8988T (cell line): ENCODE results near the gene GP9.

Experiments
- DNase-seq: peaks from one replicate; pipeline ENCODE4 v3.0.0; 2011

The GP9 gene

DNA sequence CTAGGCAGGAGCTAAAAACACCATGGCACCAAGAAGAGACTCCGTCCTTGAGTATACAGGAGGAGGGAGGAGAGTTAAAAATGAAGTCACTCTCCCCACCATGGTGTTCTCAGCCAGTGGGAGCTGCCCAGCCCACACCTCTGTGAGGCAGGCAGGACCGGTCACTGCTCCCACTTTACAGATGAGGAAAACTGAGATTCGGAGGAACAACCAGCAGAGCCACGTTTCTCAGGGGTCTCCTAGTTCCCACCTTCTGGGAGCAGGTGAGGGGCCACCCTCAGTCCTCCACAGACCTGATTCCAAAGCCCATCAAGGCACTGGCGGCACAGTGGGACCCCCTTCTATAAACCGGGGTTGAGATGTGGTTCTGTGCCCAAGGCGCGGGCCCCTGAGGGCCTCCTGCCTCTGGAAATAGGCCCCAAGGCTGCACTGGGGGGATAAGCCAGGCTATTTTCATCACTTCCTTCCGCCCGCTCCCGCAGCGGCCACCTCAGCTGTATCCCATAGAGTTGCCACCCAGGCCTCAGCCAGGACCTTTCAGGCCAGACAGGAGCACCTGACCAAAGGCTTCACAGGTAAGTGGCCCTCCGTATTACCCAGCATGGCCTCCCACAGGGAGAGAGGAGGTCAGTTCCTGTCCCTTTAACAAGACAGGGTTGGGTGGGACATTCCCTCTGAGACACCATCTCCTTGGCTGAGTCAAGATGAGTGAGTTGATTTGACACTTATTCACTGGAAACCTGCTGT, at the start of gene GP9:
GP9 (plus strand) TSS at position 504 of the 747 bp plus-strand sequence. CDS start 961 bp downstream, outside the sequence.
- no peak for DNase-seq

DNA sequence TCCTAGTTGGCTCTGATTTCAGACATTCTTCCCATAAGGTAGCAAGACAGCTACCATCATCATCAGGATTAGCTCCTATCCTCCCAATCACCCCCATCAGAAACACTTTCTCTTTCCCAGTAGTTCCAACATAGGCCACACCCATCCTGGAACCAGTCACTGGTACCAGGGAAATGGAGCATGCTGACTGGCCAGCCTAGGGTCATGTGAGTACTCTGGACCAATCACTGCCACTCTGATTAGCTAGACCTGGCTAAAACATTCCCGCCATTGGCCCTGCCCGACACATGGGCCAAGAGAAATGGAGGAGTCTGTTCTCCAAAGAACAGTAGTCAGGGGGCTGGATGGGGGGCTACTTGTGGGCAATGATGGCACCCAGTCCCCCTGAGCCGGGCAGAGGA, 47.1 kb upstream of the GP9 start:
- no peak for DNase-seq

DNA sequence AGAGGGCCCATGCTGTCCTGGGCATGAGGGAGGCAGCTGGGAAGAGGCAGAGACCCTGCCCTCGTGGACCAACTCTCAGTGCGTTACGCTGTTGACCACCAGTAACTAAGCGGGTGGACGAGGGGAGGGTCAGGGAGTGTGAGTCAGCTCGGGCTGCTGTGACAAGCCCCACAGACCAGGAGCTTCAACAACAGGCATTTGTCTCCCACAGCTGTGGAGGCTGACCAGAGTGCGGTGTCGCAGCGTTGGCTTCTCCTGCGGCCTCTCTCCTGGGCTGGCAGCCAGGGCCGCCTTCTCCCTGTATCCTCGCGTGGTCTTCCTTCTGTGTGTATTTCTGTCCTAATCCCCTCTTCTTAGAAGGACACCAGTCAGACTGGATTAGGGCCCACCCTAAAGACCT, 46.4 kb upstream of the GP9 start:
- DNase-seq, result no peak

DNA sequence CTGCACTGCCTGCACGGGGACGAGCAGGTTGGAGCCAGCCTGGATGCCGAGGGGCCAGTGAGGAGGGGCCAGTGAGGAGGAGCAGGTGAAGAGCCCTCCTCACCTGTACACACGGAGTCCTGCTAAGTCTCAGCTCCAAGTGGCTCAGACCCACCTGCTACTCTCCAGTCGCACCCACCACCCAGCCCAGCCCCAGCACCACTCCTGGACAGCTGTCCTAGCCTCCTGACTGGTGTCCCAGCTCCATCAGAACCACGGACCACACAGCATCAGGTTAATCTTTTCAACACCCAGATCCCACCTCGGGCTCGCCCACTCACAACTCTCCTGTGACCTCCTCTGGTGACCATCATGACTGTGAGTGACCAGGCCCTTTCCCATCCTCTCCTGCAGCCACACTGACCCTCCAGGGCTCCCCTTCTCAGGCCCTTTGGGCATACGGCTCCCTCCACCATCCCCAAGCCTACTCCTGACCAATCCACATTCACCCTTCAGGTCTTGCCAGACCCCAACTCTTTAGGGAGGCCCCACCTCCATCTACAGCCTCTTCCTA, 45.7 kb upstream of the GP9 start:
- no peak for DNase-seq

DNA sequence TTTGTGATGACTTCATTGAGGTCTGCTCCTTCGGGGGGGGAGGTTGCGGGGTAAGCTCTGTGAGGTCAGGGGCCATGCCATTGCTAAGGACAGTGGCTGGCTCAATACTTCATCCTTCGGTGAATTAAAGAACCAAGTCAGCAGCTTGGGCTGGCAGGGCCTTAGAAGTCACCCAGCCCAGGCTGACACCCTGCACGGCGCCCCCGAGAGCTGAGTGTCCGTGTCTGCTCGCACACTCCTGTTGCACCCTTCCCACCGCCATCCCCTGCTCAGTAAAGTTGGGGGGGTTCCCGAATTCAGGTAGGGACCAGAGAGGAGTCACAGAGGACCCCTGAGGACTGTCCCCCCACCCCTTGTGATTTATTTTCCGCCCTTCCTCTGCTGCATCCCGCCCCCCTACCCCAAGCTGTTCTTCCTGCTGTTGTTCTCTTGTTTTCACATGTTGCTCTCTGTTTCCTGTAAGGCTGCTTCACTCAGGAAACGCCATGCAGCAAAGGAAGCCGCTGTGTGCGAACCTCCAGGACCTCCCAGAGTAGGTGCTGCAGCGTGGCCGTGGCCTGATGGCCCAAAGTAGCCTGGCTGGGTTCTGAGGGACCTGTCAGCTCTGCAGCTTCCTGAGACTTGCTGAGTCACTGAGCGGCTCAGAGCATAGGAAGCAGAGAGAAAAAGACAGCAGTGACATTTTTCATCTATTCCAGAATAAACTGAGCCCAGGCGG, 45.0 kb upstream of the GP9 start:
- DNase-seq, result no peak

DNA sequence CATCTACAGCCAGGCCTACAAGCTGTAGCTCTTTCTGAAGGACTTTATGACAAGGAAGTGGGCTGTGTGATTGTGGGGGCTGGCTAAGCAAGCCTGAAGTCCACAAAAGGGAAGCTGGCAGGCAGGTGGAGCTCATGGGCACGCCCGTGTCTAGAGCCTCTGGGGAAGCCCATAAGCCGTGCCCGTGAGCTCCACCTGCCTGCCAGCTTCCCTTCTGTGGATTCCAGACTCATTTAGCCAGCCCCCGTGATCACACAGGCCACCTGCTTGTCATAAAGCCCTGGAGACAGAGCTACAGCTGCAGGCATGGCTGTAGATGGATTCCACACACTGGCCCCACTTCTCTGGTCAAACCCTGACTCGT, 44.2 kb upstream of the GP9 start:
- peak; percentile 60 for DNase-seq

DNA sequence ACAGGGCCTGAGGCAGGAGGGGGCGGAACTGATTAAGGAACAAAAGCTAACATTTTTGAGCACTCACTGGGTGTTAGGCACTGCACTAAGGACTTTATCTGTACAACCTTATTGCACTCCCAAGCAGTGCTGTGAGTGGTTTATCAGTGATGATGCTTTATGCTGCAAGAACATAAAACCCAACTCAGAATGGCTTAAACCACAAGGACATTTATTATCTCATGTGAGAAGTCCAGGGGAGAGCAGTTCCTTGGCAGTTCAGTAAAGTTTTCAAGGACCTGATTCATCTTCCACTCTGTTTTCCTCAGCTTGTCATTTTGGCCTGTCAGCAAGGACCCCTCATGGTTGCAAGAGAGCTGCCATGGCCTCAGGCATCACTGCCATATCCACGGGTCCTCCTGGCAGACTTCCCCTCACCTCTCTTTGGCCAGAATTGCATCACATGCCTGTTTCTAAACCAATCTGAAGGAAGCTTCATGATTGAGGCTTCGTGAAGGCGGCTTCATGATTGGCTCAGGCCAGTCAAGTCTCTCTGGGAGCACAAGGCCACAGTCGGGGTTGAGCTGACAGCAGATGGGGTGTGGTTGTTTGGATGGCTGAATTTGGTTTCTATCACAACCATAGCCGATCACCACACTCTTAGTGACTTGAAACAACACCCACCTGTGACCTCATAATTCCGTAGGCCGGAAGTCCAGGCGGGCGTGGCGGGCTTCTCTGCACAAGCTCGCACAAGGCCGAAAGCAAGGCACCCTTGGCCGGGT, 43.7 kb upstream of the GP9 start:
- no peak for DNase-seq

DNA sequence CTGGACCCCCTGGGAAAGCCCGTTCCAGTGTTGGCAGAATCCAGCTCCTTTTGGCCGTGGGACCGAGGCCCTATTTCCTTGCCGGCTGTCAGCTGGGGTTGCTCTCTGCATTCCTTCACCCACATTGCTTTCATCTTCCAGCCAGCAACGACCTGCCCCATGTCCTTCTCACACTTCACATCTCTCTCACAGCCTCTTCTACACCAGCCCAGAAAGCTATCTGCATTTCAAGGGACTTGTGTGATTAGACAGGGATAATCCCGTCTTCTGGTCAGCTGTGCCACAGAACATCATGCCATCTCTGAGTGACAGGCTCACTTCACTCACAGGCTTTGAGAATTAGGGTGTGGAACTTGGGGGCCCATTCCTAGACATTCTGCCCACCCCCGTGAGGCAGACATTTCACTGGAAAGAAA, 43.1 kb upstream of the GP9 start:
- DNase-seq, result no peak

DNA sequence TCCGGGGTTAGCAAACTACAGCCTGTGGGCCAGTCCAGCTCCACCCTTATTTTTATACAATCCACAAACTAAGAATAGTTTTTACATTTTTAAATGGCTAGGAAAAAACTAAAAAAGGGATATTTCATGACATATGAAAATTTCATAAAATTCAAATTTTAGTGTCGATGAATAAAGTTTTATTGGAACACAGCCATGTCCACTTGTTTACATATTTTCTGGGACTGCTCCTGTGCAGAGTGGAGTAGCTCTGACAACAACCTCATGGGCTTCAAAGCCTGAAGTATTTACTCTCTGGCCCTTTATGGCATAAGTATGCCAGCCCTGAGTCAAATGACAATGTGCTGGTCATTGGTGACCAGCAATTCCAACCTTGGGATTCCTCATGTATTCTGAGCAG, 42.3 kb upstream of the GP9 start:
- no peak for DNase-seq

DNA sequence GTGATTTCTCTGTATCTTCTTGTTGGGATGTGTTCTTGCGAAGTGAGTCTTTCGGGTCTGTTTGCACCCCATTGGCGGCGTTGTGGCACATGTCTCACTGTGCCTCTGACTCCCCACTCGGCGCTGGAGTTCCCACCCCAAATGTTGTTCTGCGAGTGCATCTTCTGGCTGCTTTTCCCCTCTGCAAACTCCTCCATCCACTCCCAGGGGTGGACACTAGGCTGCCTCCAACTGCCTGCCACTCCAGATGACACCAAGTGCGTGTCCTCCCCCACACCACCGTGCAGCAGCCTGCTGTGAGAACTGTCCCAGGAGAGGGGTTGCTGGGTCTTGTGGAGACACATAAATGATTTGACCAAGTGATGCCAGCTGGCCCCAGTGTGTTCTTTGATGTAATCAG, 41.8 kb upstream of the GP9 start:
- no peak for DNase-seq

DNA sequence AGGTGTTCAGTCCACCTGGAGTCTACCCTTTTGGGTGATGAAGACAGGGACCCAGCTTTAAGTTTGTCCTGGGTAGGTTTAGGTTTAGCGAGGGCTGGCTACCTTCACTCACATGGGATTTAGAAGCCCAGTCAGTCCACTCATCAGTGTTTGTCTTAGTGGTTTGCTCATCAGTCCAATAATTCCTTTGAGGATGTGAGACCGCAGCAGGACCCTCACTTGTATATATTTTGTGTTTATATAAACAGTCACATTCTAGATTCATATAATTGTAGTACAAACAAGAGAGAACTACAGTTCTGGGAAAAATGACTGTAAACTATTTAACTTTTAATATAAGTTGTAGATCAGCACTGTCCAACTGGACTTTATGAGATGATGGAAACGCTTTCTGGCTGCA, 41.3 kb upstream of the GP9 start:
- DNase-seq, result no peak

DNA sequence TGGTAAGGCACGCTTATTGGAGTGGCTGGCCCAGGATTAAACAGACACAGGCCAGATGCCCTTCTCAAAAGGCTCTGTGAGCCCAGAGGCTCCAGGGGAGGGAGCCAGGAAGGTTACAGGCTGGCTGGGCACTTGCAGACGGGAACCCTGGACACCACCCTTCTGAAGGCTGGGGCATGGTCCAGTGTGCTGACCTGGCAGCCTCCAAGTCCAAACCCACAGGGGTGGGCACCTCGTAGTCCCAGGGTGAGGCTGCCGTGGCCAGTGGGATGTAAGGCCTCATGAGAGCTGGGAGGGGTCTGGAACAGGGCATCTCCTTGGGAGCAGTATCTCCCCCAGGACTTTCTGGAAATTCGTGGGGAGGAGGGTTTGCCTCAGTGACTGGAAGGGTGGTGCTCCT, 39.9 kb upstream of the GP9 start:
- no peak for DNase-seq

DNA sequence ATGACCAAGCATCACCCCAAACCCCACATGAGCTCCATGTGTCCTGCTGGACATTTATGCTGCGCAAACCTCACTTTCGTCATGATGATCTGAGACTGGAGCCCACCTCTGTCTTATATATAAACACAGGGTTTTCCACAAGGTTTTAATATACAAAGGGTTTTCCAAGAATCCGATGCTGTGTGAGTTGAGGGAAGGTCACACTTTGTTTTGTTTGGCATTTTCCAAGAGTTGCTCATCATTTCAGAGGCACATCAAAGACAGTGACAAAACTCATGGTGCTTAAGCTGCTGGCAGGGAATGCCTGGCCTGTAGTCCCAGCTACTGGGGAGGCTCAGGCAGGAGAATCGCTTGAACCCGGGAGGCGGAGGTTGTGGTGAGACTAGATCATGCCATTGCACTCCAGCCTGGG, 39.4 kb upstream of the GP9 start:
- no peak for DNase-seq

DNA sequence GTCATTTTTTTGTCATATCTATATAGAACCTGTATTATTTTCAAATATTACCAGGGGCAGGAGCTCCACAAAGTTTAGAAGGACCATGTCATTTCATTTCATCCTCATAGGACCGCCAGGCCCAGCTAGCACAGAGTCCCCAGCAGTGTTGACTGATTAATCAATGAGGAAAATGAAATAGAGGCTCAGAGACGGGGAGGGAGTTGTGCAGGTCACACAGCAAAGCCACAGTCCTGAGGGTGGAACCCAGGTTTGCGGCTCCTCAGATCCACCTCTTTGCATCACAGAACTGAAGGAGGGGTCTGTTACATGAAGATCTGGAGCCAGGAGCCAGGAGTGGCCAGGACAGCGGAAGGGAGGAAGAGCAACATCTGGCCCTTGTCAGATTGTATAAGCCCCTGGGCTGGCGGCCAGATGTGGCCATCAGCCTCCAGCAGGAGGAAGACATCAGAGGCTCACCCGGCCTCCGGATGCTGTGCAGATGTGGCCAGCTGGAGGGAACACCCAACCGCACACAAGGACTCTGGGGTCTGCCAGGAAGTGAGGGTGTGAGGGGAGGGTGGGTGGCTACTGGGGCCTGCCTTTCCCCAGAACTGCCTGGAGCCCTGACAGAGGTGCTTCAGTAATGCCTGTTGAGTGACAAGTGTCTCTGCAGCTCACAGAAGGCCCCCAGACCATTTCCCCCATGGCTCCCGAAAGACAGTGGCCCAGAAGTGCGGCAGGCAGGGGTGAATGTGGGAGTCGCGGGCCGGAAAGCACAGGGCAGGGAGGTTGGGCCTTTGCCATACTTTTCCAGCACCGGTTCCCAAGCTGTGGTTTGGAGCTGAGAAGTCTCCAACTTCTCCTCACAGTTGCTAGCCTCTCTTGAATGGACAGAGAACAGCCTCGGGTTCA, 38.2 kb upstream of the GP9 start:
- DNase-seq, result no peak

DNA sequence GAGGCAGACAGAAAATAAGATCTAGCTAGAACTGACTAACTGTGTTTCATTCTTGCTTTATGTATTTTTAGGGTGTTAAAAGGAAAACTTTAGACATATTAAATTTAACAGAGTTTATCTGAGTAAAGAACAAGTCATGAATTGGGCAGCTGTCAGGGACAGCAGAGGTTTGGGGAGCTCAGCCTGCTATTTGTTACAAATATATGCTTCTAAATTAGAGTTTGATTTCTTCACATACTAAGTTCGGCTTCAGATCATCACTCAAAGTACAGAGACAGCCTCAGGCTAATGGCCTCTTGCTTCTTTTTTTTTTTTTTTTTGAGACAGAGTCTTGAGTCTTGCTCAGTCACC, 37.6 kb upstream of the GP9 start:
- no peak for DNase-seq

DNA sequence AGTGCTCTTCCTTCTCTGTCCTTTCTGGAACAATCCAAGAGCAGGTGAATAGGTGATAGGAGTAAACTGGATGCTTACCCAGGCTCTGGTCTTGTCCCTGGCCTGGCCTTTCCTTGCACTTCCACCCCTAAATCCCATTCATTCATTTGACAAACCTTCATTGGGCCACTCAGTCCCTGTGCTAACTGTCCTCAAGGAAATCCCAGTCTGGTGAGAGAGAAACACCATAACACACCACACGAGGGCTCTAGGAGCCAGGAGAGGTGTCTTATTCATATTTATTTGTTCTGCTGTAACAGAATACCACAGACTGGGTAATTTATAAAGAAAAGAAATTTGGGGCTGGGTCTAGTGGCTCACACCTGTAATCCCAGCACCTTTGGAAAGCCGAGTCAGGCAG, 36.7 kb upstream of the GP9 start:
- peak; percentile 78 for DNase-seq

DNA sequence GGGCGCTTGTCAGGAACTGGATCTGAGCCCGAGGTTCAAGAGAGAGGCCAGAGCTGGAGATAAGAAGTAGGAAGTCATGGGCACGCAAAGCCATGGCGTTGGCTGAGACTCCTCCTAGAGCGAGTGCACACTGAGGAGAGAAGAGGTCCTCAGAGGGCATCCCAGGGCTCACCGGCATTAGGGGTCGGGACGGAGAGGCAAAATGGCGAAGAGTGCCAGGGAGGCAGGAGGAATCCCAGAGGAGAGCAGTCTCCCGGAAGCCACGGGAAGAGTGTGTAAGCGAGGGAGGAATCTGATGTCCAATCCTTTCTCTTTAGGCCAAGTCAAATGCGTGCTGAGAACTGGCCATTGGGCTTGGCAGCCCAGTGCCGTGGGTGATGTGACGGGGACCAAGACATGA, 35.5 kb upstream of the GP9 start:
- no peak for DNase-seq

DNA sequence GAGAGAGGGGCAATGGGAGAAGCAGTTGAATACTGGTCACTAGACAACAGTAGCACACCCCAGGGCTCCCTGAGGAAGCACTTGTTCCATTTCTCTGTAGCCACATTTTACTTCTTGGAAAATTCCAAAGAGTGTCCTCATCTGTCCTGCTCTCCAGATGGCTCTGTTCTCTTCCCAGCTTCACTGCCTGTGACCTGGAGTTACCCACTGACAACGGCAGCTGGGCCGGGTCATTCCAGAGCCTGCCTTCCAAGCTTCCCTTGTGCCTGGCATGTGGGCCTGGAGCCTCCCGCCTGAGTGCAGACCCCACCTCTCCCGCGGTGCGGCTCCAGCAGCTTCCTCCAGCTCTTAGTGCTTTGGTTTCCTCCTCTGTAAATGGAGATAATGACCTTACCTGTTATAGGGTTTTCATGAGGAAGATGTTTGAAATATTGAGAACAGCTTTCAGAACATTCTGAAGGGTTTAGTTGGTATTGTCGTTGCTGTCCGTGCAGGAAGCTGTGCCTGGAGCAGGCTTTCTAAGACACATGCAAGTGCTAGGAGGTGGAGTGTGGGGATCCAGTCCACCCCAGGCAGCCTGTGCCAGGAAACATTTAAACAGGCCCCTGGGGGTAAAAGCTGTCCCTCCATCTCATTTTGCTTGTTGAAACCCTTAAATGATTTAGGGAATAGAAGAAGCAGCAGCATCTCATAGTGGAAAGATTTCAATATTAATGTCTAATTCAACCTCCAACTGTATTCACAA, 34.7 kb upstream of the GP9 start:
- no peak for DNase-seq

DNA sequence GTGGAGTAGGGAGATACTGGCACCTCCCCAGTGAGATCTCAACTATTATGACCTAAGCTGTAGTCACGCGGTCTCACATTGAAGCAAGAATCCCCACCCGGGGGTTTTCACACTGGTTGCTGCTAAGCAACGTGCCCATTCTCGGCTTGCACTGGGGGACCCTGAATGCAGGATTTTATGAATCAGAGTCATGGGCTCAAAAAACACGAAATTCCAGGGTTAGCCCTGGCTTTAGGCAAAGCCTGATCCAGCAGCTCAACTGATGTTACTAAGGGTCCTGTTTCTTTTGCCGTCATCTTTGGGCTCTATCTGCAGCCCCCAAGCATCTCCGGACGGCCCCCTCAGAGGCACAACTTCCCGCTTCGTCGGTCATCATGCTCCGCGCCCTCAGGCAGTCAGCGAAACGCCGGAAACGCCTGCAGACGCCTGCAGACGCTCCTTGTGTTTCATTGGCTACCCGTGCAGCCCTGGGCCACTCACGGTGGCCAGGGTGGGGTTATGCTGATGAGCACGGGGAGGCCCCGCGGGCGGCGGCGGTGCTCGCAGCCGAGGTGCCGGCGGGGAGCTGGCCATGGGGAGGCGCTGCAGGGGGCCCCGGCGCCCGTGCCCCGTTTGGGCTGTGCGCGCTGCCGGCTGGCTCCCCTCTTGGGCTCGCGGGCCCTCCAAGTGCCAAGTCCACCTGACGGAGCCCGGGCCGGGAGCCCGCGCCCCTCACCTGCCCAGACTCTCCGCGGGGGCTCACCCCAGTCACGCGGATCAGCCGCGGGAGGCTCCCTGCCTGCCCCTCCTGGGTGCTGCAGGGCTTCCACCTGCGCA, 33.6 kb upstream of the GP9 start:
- DNase-seq, result peak; percentile 97

DNA sequence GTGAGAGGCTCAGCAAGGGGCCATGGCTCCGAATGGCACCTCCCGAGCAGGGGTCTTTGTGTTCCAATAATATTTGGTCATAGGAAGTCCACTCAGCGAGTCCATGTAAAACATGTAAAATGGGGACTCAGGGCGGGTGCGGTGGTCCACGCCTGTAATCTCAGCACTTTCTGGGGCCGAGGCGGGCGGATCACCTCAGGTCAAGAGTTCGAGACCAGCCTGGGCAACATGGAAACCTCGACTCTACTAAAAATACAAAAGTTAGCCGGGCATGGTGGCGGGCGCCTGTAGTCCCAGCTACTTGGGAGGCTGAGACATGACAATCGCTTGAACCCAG, 33.1 kb upstream of the GP9 start:
- no peak for DNase-seq

DNA sequence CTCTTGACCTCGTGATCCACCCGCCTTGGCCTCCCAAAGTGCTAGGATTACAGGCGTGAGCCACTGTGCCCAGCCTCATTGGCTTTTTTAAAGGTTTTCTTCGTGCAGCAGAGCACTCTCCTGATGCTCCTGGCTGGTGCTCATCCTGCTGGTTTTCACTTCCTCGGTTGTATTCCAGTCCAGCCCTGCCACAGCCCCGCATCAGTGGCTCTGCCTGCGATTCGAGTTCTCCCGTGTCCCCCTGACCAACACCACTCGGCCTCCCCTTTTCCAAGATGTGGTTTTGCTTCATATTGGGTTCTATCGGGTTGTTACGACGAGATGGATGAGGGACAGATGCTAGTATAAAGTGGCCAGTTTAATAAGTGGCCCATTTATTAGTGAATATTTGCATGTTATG, 31.7 kb upstream of the GP9 start:
- DNase-seq, result no peak
